K562 (cell line): ENCODE measurements around the gene NT5C2. TPM values are rescaled to one million over a fixed set of nuclear protein-coding genes. Genes with fewer than 3 reads are reported as not detected.

Experiments used
- BHLHE40 ChIP-seq: IDR thresholded peaks from 2 replicates; pipeline ENCODE4 v1.6.1; 2011; ENCODE audit warnings: low read length, improper control_type of control experiment
- CBX5 ChIP-seq: IDR thresholded peaks from 2 replicates; pipeline ENCODE4 v1.6.1; 2014; ENCODE audit warnings: low read depth, borderline replicate concordance
- DACH1 ChIP-seq: fragments of 450-650 bp; IDR thresholded peaks from 2 replicates; pipeline ENCODE4 v1.6.1; 2018; ENCODE audit not compliant: partially characterized antibody
- DPF2 ChIP-seq: fragments of 450-650 bp; IDR thresholded peaks from 2 replicates; pipeline ENCODE4 v1.6.1; 2016
- ESRRB ChIP-seq: fragments of 250-450 bp; sonication (Bioruptor Pico); IDR thresholded peaks from 2 replicates; pipeline ENCODE4 v1.5.0; 2020; ENCODE audit warnings: mild to moderate bottlenecking, moderate library complexity, borderline replicate concordance
- FIP1L1 ChIP-seq: fragments of 200-400 bp; formaldehyde crosslinking; IDR thresholded peaks from 2 replicates; pipeline ENCODE4 v1.6.1; 2018; ENCODE audit warnings: mild to moderate bottlenecking, low read depth, low read length; ENCODE audit not compliant: poor library complexity, severe bottlenecking
- GABPA ChIP-seq: fragments of 200-800 bp; sonication (Bioruptor generic); conservative IDR thresholded peaks from 2 replicates; pipeline ENCODE4 v1.6.1; 2016; ENCODE audit warnings: low read depth, missing genetic modification characterization, missing compliant biosample characterization
- HEY1 ChIP-seq: fragments of 250-450 bp; sonication (Bioruptor Pico); IDR thresholded peaks from 2 replicates; pipeline ENCODE4 v1.5.0; 2020; ENCODE audit warnings: mild to moderate bottlenecking, moderate library complexity, borderline replicate concordance
- IRF2 ChIP-seq: sonication (generic); formaldehyde crosslinking; IDR thresholded peaks from 2 replicates; pipeline ENCODE4 v1.8.1; 2022; ENCODE audit warnings: mild to moderate bottlenecking, missing genetic modification reagents
- JUN ChIP-seq, 2 experiments: sonication (generic) in 1 of 2; formaldehyde crosslinking in 1 of 2; IDR thresholded peaks; 2 replicates each; pipeline versions ENCODE4 v1.6.1 to v1.8.0; 2012 to 2022; ENCODE audit warnings: borderline replicate concordance in 2 of 2, mild to moderate bottlenecking in 2 of 2, improper control_type of control experiment in 1 of 2, low read depth in 1 of 2, low read length in 1 of 2, missing genetic modification reagents in 1 of 2
- NFIC ChIP-seq: fragments of 450-650 bp; IDR thresholded peaks from 2 replicates; pipeline ENCODE4 v1.6.1; 2017; ENCODE audit warnings: mild to moderate bottlenecking, inconsistent platforms
- PURB ChIP-seq: sonication (generic); formaldehyde crosslinking; IDR thresholded peaks from 2 replicates; pipeline ENCODE4 v1.9.0; 2021; ENCODE audit warnings: low read depth, mild to moderate bottlenecking, missing genetic modification reagents
- RNF2 ChIP-seq: sonication (generic); IDR thresholded peaks from 2 replicates; pipeline ENCODE4 v1.6.1; 2016
- SP1 ChIP-seq: sonication (generic); formaldehyde crosslinking; IDR thresholded peaks from 2 replicates; pipeline ENCODE4 v1.8.1; 2022; ENCODE audit warnings: mild to moderate bottlenecking, missing genetic modification reagents
- STAG1 ChIP-seq: sonication (generic); formaldehyde crosslinking; IDR thresholded peaks from 2 replicates; pipeline ENCODE4 v1.5.0; 2020; ENCODE audit warnings: missing genetic modification reagents, borderline replicate concordance
- TGIF2 ChIP-seq: sonication (generic); formaldehyde crosslinking; IDR thresholded peaks from 2 replicates; pipeline ENCODE4 v1.8.1; 2022; ENCODE audit warnings: mild to moderate bottlenecking, missing genetic modification reagents, moderate library complexity
- YBX1 ChIP-seq: fragments of 450-650 bp; IDR thresholded peaks from 2 replicates; pipeline ENCODE4 v1.7.1; 2016; ENCODE audit warnings: mild to moderate bottlenecking
- ZEB2 ChIP-seq: fragments of 450-650 bp; IDR thresholded peaks from 2 replicates; pipeline ENCODE4 v1.6.1; 2016
- ZNF232 ChIP-seq: sonication (generic); formaldehyde crosslinking; IDR thresholded peaks from 2 replicates; pipeline ENCODE4 v1.8.0; 2022; ENCODE audit warnings: mild to moderate bottlenecking, missing genetic modification reagents
- ZNF75A ChIP-seq: fragments of 450-650 bp; formaldehyde crosslinking; IDR thresholded peaks from 2 replicates; pipeline ENCODE4 v1.4.0; 2020; ENCODE audit warnings: mild to moderate bottlenecking
- polyA plus RNA-seq, 8 experiments: library from polyadenylated mRNA; depleted of rRNA in 4 of 8; stranded (reverse) in 5 of 8; unstranded in 3 of 8; fragments of >200 nt; fragmentation: Nextera tagmentation in 2 of 8; fragmentation: Illumina TruSeq in 1 of 8; extraction: Ambion mirVana in 2 of 8; extraction: Trizol in 1 of 8; gene quantifications; 2 replicates each; pipeline versions ENCODE4 v1.2.1 to v1.2.3, GENCODE V29; 2011 to 2014; ENCODE audit warnings: inconsistent platforms in 1 of 8, missing spikeins in 1 of 8
- total RNA-seq, 7 experiments: library from RNA; depleted of rRNA in 6 of 7; stranded (reverse); fragments of >200 nt in 6 of 7; fragmentation: Illumina TruSeq in 2 of 7; extraction: Trizol in 2 of 7; gene quantifications; 2 replicates each; pipeline versions ENCODE4 v1.2.1 to v1.2.3, GENCODE V29; 2011 to 2021; ENCODE audit warnings: low replicate concordance in 1 of 7
- TF ChIP-seq, protein P1 (sequence below): fragments of 450-650 bp; IDR thresholded peaks from 2 replicates; pipeline ENCODE4 v1.7.1; 2018; ENCODE audit warnings: mild to moderate bottlenecking, low read depth; ENCODE audit not compliant: partially characterized antibody
- TF ChIP-seq, protein P2 (sequence below): sonication (generic); formaldehyde crosslinking; IDR thresholded peaks from 2 replicates; pipeline ENCODE4 v1.8.0; 2023; ENCODE audit warnings: mild to moderate bottlenecking, missing genetic modification reagents
- TF ChIP-seq, protein P3 (sequence below): sonication (generic); formaldehyde crosslinking; IDR thresholded peaks from 2 replicates; pipeline ENCODE4 v1.8.0; 2023; ENCODE audit warnings: mild to moderate bottlenecking, missing genetic modification reagents

The NT5C2 gene
- total and polyA plus RNA-seq, 9 of the 15 experiments (the other 6 are each of a cell fraction or from before 2014, with no cell fraction given): 11.3 to 45.2 (median 27.7) TPM

DNA sequence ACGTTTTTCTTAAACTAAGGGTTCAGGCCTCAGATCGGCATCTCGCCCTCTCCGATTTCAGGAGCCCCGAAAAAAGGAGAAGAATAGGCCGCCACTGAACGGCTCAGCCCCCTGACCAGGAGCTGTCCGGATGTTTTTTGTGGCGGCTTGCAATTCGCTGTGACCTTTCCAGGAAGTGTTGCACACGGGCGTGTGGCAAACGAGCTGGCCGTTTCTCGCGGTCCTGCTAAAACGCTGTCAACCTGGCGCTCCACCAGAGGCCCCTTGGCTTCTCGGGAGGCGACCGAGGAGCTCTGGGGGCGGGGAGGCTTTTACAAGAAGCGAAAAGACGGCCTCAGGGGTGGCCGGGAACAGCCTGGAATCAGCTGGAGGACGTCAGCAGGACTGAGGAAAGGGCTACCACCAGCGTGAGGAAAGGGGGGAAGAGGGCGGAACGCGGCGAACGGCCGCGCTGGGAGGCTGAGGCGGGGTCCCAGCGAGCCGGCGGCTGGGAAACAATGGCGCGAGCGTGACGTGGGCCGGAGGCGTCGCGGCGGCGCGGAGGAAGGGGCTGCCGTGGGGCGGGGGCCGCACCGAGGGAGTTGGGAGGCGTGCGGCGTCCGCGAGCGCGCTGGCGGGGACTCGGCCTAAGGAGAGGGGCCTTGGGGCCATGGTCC is 493 bp downstream of the NT5C2 start (continued):
- TF ChIP-seq, protein P1, sequence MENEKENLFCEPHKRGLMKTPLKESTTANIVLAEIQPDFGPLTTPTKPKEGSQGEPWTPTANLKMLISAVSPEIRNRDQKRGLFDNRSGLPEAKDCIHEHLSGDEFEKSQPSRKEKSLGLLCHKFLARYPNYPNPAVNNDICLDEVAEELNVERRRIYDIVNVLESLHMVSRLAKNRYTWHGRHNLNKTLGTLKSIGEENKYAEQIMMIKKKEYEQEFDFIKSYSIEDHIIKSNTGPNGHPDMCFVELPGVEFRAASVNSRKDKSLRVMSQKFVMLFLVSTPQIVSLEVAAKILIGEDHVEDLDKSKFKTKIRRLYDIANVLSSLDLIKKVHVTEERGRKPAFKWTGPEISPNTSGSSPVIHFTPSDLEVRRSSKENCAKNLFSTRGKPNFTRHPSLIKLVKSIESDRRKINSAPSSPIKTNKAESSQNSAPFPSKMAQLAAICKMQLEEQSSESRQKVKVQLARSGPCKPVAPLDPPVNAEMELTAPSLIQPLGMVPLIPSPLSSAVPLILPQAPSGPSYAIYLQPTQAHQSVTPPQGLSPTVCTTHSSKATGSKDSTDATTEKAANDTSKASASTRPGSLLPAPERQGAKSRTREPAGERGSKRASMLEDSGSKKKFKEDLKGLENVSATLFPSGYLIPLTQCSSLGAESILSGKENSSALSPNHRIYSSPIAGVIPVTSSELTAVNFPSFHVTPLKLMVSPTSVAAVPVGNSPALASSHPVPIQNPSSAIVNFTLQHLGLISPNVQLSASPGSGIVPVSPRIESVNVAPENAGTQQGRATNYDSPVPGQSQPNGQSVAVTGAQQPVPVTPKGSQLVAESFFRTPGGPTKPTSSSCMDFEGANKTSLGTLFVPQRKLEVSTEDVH: no peak
- TF ChIP-seq ZNF232 (CRISPR knock-in tag): no peak
- TF ChIP-seq JUN (IDR thresholded peaks at IDR 0.05; ENCODE audit: borderline replicate concordance, low read depth, low read length): no peak
- no peak for TF ChIP-seq JUN (CRISPR knock-in tag; IDR thresholded peaks at IDR 0.05; ENCODE audit: borderline replicate concordance)
- TF ChIP-seq, protein P2, sequence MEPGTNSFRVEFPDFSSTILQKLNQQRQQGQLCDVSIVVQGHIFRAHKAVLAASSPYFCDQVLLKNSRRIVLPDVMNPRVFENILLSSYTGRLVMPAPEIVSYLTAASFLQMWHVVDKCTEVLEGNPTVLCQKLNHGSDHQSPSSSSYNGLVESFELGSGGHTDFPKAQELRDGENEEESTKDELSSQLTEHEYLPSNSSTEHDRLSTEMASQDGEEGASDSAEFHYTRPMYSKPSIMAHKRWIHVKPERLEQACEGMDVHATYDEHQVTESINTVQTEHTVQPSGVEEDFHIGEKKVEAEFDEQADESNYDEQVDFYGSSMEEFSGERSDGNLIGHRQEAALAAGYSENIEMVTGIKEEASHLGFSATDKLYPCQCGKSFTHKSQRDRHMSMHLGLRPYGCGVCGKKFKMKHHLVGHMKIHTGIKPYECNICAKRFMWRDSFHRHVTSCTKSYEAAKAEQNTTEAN (CRISPR knock-in tag): no peak
- TF ChIP-seq DACH1: no peak
- no peak for TF ChIP-seq SP1 (CRISPR knock-in tag)
- no peak for TF ChIP-seq RNF2
- TF ChIP-seq CBX5: no peak
- TF ChIP-seq BHLHE40: no peak
- TF ChIP-seq FIP1L1: no peak
- no peak for TF ChIP-seq STAG1
- TF ChIP-seq PURB: no peak
- TF ChIP-seq GABPA (tag): peak; percentile 60
- no peak for TF ChIP-seq ESRRB (CRISPR knock-in tag)
- no peak for TF ChIP-seq TGIF2
- no peak for TF ChIP-seq HEY1
- TF ChIP-seq DPF2: peak; percentile 11; the same call in 1 of the 2 replicates
- TF ChIP-seq IRF2 (CRISPR knock-in tag): no peak
- TF ChIP-seq, protein P3, sequence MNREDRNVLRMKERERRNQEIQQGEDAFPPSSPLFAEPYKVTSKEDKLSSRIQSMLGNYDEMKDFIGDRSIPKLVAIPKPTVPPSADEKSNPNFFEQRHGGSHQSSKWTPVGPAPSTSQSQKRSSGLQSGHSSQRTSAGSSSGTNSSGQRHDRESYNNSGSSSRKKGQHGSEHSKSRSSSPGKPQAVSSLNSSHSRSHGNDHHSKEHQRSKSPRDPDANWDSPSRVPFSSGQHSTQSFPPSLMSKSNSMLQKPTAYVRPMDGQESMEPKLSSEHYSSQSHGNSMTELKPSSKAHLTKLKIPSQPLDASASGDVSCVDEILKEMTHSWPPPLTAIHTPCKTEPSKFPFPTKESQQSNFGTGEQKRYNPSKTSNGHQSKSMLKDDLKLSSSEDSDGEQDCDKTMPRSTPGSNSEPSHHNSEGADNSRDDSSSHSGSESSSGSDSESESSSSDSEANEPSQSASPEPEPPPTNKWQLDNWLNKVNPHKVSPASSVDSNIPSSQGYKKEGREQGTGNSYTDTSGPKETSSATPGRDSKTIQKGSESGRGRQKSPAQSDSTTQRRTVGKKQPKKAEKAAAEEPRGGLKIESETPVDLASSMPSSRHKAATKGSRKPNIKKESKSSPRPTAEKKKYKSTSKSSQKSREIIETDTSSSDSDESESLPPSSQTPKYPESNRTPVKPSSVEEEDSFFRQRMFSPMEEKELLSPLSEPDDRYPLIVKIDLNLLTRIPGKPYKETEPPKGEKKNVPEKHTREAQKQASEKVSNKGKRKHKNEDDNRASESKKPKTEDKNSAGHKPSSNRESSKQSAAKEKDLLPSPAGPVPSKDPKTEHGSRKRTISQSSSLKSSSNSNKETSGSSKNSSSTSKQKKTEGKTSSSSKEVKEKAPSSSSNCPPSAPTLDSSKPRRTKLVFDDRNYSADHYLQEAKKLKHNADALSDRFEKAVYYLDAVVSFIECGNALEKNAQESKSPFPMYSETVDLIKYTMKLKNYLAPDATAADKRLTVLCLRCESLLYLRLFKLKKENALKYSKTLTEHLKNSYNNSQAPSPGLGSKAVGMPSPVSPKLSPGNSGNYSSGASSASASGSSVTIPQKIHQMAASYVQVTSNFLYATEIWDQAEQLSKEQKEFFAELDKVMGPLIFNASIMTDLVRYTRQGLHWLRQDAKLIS (CRISPR knock-in tag): no peak
- TF ChIP-seq YBX1: no peak
- TF ChIP-seq ZNF75A (CRISPR knock-in tag): no peak
- no peak for TF ChIP-seq NFIC
- no peak for TF ChIP-seq ZEB2
